HG02852 (cell line): ENCODE data around the gene MAP3K6.

ENCODE experiments used
- ATAC-seq: cut with Tn5 transposase; IDR thresholded peaks from one replicate; pipeline ENCODE4 v1.9.1; 2021; ENCODE audit warnings: mild to moderate bottlenecking, moderate library complexity; ENCODE audit not compliant: unreplicated experiment

Gene MAP3K6

DNA sequence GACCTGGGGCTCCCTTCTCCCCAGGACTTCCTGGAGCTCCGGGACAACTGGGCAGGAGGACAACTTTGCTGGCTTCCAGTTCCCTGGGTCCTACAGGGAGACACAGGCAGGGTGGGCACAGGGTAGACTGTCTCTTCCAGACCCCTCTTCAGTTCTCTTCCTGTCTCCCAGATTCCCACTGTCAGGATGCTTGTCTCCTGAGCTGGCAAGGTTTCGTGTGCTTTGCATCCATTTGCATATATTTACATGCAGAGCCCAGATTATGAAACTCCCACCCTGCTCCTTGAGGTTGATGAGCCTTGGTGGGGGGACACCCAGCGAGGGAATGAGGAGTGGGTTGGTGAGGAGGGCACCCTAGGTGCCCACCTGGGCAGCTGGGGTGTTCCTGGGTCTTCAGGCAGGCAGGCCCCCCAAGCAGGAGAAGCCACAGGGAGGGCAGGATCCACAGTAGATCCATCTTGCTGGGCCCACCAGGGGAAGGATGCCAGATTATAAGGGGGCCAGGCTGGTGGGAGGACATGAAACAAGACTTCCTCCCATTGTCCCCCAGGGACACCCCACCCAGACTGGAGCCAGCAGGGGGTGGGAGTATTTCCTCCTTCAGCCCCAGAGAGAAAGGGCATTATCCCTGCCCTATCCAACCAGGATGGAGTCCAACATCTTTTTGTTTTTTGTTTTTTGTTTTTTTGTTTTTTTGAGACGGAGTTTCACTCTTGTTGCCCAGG is 7.8 kb upstream of the MAP3K6 start, which contains the start of gene FCN3:
TSS of gene FCN3 (minus strand) at position 463 of the 725 bp plus-strand sequence. CDS start at position 457, 6 bp downstream.
- ATAC-seq: no peak

DNA sequence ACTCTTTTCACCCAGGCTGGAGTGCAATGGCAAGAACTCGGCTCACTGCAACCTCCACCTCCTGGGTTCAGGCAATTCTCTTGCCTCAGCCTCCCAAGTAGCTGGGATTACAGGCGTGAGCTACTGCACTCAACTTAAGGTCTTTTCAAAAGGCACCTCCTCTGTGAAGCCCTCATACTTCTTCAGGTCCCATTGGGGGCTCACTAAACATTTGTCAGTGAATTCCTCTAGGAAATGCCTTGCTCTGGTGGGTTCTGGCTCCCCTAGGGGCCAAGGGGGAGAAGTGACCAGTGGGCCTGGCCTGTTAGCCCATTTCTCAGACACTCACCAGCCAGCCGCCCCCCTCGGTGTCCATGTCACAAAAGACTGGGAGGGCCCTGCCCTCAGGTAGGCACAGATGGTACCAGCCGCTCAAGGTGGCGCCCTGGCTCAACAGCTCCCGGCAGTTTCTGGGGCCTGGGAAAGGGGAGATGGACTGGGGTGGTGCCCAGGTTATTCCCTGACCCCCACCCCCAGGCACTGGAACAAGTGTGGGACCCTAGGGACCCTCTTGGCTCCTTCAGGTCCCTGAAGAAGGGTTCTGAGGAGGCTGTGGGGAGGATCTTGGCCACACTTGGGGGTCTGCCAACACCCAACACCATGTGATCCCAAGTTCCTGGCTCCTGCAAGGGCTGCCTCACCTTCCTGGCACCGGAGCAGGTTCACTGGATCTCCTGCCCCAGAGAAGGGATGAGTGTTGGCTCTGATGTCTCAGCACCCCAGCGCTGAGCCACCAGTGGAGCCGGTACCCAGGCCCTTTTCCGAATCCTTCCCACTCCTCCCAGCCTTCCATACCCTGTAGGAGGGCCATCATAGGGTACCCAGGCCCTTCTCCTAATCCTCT is 6.3 kb upstream of the MAP3K6 start:
- no peak for ATAC-seq

GRCh38 chr1:27372022-27372807 is 5.5 kb upstream of the MAP3K6 start:
- ATAC-seq: no peak

- no peak for ATAC-seq
Measured at GRCh38 chr1:27368869-27369582, 2.3 kb upstream of the MAP3K6 start.

- no peak for ATAC-seq
Measured at GRCh38 chr1:27367160-27367650, 444 bp upstream of the MAP3K6 start.

DNA sequence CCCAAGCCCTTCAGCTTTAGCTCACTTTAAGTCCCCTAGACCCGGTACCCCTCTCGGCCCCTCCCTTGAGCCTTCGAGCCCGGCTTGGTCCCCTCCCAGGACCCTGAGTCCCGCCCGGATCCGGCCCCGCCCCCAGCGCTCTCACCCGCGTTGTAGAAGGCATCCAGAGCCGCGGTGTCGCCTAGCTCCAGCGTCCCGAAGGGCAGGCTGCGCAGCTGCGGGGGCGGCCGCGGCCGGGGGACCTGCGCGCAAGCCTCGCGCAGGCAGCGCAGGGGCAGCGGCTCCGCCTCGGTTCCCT is 699 bp downstream of the MAP3K6 start:
- ATAC-seq: peak; percentile 42

GRCh38 chr1:27365372-27366112 is 1.2 kb downstream of the MAP3K6 start:
- ATAC-seq: peak; percentile 42

- ATAC-seq: no peak
Measured at GRCh38 chr1:27364696-27365371, 1.9 kb downstream of the MAP3K6 start.

- no peak for ATAC-seq
Measured at GRCh38 chr1:27363766-27364695, 2.7 kb downstream of the MAP3K6 start.

GRCh38 chr1:27361553-27361952 is 5.2 kb downstream of the MAP3K6 start:
- ATAC-seq: no peak

GRCh38 chr1:27361044-27361402 is 5.7 kb downstream of the MAP3K6 start:
- no peak for ATAC-seq

GRCh38 chr1:27360159-27361043 is 6.4 kb downstream of the MAP3K6 start:
- ATAC-seq: no peak

DNA sequence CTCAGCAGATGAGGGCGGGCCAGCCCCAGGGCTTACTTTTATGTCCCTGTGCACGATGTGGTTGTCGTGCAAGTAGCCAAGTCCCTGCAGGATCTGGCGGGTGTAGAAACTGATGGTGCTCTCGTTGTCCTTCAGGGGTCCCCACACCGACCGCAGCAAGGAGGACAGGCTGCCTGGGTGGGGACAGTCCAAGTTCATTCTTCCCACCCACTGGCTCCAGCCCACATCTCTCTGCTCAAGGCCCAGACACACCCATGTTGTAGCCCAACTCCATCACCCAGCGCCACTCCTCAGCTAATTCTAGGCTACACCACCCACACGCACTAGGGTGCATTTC is 7.0 kb downstream of the MAP3K6 start:
- no peak for ATAC-seq

GRCh38 chr1:27358928-27359313 is 7.8 kb downstream of the MAP3K6 start:
- no peak for ATAC-seq

DNA sequence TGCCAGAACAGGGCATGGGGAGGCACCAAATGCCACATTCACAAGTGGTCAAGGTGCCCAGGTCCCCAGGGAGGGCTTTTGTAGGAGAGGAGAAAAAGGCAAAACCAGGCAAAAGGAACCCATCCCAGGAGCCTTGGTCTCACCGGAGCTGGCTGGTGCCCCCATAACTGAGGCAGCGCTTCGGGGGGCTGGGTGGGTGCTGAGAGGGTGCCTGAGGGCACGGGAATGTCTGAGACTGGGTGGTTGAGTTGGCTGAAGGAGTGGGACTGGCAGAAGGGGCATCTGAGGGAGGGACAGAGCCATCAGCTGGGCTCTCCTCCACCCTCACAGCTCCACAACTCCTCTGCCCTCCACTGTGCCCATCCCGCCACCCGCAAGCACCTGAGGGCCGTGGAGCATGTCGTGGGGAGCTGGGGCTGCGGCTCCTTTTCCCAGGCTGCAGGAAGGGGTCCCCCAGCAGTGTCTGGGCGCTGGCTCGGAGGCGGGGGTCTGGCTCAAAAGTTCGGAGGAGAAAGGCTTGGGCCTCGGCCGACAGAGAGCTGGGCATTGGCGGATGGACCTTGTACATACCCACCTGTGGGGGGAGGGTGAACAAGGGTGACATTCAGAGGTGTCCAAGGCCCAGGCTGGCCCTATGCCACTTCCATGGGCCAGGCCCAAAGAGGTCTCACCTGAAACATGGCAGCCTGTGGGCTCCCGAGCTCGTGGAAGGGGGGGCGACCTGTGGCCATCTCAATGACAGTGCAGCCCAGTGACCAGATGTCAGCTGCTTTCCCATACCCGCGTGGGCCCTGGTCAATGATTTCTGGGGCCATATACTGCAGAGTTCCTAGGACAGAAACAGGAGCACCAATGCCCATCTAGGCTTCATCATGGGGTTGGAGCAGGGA is 8.5 kb downstream of the MAP3K6 start:
- no peak for ATAC-seq

DNA sequence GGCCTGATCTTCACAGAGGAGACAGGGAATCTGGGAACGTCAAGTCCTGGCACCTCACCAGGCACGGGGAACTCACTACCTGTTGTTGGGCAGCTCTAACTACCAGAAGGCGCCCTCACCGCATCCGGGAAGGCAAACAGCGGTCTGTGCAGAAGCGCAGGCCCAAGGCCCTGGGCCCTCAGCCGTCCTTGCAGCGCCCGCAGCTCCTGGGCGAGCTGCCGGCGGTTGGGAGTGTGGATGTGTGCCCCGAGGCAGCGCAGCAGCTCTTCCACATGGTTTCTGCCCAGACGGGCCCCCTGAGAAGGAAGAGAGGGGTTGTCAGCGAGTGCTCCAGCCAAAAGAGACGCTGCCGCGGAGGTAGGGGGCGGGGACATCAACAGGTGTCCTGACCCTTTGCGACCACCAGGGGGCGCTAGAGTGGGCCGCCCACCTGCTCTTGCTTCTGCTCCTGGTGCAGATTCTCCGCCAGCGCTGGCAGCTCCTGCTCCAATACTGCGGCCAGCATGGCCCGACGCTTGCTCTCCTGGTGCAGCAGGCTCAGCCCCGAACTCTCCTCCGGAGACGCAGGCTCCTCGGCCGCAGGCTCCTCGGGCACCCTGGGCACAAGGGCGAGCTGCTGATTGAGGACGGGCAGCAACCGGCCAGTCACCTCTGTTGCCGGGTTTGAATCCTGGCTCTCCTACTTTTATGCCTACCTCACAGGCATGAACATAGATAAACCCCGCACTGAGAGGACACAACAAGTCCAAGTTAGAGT is 9.3 kb downstream of the MAP3K6 start:
- ATAC-seq: no peak
